Measurements from ENCODE around the gene GPRC5C. TPM values are rescaled to one million over a fixed set of nuclear protein-coding genes. Genes with fewer than 3 reads are reported as not detected.

Gene GPRC5C
- total RNA-seq, 1 donor from 2014 or later, result 13.5 TPM

DNA sequence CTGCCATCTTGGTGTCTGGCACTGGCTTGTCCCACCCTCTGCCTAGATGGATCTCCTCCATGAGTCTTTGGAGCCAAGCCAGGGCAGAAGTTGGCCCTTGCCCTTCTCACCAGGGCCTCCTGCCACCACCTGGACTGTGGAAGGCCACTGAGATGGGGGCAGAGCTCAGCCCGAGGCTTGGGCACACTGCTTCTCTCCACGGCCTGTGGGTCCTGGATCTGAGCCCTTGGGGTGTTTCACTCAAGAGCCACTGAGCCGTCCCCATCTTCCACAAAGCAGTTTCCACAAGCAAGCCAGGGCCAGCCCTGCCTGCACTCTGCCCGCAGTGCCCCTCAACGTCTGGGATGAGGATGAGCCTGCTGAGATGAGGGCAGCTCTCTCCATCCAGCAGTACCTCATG, 17.9 kb downstream of the GPRC5C start:
- no peak for DNase-seq (ENCODE audit: low spot score)
- H3K4me3 Mint-ChIP-seq, result no peak overlapping the region
- Histone ChIP-seq H3K27ac (no peak overlapping the region), H4K20me1 (ENCODE audit: low read depth) (peaks cover 12% of the 10 kb centered on the region), H3K4me3 (no peak overlapping the region), H3F3A (ENCODE audit: low read depth) (peaks cover 25% of the 10 kb centered on the region), H3K27me3 (peaks cover 26% of the 10 kb centered on the region), H3K4me1 (peaks cover 16% of the 10 kb centered on the region), H3K9ac (no peak overlapping the region), H3K36me3 (no peaks in the 10 kb centered on the region), H2AFZ (replicated peaks) (no peak overlapping the region), H3K4me2 (no peak overlapping the region), H3K9me3 (ENCODE audit: low read depth) (no peaks in the 10 kb centered on the region), H3K79me2 (ENCODE audit: low read depth) (no peaks in the 10 kb centered on the region)
- peaks cover 24% of the 10 kb centered on the region for H3K27me3 Mint-ChIP-seq (ENCODE audit: insufficient read depth, low read depth)
- no peak overlapping the region for H3K27ac Mint-ChIP-seq
- TF ChIP-seq, protein P1, sequence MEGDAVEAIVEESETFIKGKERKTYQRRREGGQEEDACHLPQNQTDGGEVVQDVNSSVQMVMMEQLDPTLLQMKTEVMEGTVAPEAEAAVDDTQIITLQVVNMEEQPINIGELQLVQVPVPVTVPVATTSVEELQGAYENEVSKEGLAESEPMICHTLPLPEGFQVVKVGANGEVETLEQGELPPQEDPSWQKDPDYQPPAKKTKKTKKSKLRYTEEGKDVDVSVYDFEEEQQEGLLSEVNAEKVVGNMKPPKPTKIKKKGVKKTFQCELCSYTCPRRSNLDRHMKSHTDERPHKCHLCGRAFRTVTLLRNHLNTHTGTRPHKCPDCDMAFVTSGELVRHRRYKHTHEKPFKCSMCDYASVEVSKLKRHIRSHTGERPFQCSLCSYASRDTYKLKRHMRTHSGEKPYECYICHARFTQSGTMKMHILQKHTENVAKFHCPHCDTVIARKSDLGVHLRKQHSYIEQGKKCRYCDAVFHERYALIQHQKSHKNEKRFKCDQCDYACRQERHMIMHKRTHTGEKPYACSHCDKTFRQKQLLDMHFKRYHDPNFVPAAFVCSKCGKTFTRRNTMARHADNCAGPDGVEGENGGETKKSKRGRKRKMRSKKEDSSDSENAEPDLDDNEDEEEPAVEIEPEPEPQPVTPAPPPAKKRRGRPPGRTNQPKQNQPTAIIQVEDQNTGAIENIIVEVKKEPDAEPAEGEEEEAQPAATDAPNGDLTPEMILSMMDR (IDR thresholded peaks at IDR 0.05), result no peak
- no peak for TF ChIP-seq EZH2phosphoT487 (IDR thresholded peaks at IDR 0.05)
- no peak for TF ChIP-seq EZH2 (IDR thresholded peaks at IDR 0.05)
- no peaks in the 10 kb centered on the region for H3K36me3 Mint-ChIP-seq
- no peaks in the 10 kb centered on the region for H3K9me3 Mint-ChIP-seq
- peaks cover 41% of the 10 kb centered on the region for H3K4me1 Mint-ChIP-seq

DNA sequence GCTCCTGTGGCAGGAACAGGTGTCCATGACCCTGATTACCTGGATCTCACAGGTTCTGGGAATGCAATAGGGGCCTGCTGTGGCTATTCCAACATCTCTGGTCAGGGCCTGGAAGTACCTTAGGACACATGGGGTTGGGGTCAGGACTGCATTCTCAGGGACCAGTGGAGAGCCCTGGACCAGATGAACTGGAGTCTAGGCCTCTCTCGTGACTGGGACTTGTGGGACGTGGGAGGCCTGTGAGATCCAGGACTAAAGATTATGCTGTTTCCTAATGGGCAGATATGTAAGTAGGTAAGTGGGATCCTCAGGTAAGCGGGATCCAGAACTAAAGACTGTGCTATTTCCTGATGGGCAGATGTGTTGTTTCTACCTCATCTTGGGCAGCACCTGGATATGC, 18.3 kb downstream of the GPRC5C start:
- TF ChIP-seq EZH2phosphoT487 (IDR thresholded peaks at IDR 0.05), result no peak
- TF ChIP-seq, protein P1 (IDR thresholded peaks at IDR 0.05), result no peak
- no peak for TF ChIP-seq EZH2 (IDR thresholded peaks at IDR 0.05)
- no peaks in the 10 kb centered on the region for H3K9me3 ChIP-seq (ENCODE audit: low read depth)
- H3K4me3 ChIP-seq, result no peak overlapping the region
- peaks cover 21% of the 10 kb centered on the region for H3K4me1 ChIP-seq
- H3K79me2 ChIP-seq (ENCODE audit: low read depth), result no peaks in the 10 kb centered on the region
- peaks cover 42% of the 10 kb centered on the region for H3K4me1 Mint-ChIP-seq
- H4K20me1 ChIP-seq (ENCODE audit: low read depth), result peaks cover 11% of the 10 kb centered on the region
- H3F3A ChIP-seq (ENCODE audit: low read depth), result peaks cover 29% of the 10 kb centered on the region
- H3K27me3 ChIP-seq, result peaks cover 26% of the 10 kb centered on the region
- no peak overlapping the region for H3K27ac ChIP-seq
- no peak overlapping the region for H3K27ac Mint-ChIP-seq
- H3K9me3 Mint-ChIP-seq, result no peaks in the 10 kb centered on the region
- H3K4me2 ChIP-seq, result no peak overlapping the region
- peaks cover 28% of the 10 kb centered on the region for H3K27me3 Mint-ChIP-seq (ENCODE audit: insufficient read depth, low read depth)
- H3K9ac ChIP-seq, result no peak overlapping the region
- no peak overlapping the region for H2AFZ ChIP-seq (replicated peaks)
- H3K36me3 ChIP-seq, result no peaks in the 10 kb centered on the region
- no peaks in the 10 kb centered on the region for H3K36me3 Mint-ChIP-seq
- DNase-seq (ENCODE audit: low spot score), result no peak
- no peak overlapping the region for H3K4me3 Mint-ChIP-seq

DNA sequence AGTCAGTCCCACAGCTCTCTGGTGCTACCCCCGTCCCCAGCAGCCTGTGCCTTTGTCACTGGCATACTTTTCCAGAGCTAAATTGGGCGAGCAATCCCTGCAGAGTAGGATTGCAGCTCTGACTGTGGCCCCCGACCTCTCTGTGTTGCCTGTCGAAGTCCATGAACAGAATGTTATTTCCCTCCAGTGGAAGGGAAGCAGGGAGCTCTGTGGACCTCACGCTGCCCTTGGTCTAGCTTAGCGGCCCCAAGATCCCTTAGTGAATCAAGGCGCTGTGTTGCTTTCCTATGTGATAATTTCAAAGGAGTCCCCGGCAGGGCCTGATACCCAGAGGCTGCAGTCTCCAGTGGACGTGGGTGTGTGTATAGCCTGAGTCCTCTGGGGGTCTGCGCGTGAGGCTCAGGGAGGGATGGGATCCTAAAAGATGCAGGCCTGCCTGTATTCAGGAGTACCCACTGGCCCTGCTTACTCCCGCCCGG, 19.1 kb downstream of the GPRC5C start:
- TF ChIP-seq, protein P1 (IDR thresholded peaks at IDR 0.05), result no peak
- TF ChIP-seq EZH2phosphoT487 (IDR thresholded peaks at IDR 0.05) (no peak), EZH2 (IDR thresholded peaks at IDR 0.05) (no peak)
- Histone ChIP-seq H3K9me3 (ENCODE audit: low read depth) (no peaks in the 10 kb centered on the region), H3K27me3 (peaks cover 26% of the 10 kb centered on the region), H3K27ac (no peak overlapping the region), H2AFZ (replicated peaks) (no peak overlapping the region), H4K20me1 (ENCODE audit: low read depth) (peaks cover 8% of the 10 kb centered on the region), H3K4me2 (no peak overlapping the region), H3K79me2 (ENCODE audit: low read depth) (no peaks in the 10 kb centered on the region), H3K4me3 (no peak overlapping the region), H3K4me1 (peaks cover 27% of the 10 kb centered on the region), H3K36me3 (no peaks in the 10 kb centered on the region), H3F3A (ENCODE audit: low read depth) (peaks cover 35% of the 10 kb centered on the region), H3K9ac (no peak overlapping the region)
- Mint-ChIP-seq H3K27ac (no peak overlapping the region), H3K27me3 (ENCODE audit: insufficient read depth, low read depth) (peaks cover 28% of the 10 kb centered on the region), H3K36me3 (no peaks in the 10 kb centered on the region), H3K4me3 (no peak overlapping the region), H3K4me1 (peaks cover 47% of the 10 kb centered on the region), H3K9me3 (no peaks in the 10 kb centered on the region)
- DNase-seq (ENCODE audit: low spot score), result no peak
